K562 (cell line): Measurements from ENCODE around the gene NOD2. TPM values are rescaled to one million over a fixed set of nuclear protein-coding genes. Genes with fewer than 3 reads are reported as not detected.

ENCODE experiments used
- ARHGAP35 ChIP-seq: fragments of 450-650 bp; IDR thresholded peaks from 2 replicates; pipeline ENCODE4 v1.6.1; 2018; ENCODE audit not compliant: partially characterized antibody
- CTBP1 ChIP-seq: fragments of 450-650 bp; IDR thresholded peaks from 2 replicates; pipeline ENCODE4 v1.6.1; 2016; ENCODE audit warnings: borderline replicate concordance
- DEAF1 ChIP-seq: fragments of 450-650 bp; formaldehyde crosslinking; IDR thresholded peaks from 2 replicates; pipeline ENCODE4 v1.4.0; 2020; ENCODE audit warnings: mild to moderate bottlenecking, moderate library complexity
- ELF2 ChIP-seq: fragments of 250-450 bp; sonication (Bioruptor Pico); IDR thresholded peaks from 2 replicates; pipeline ENCODE4 v1.5.0; 2021; ENCODE audit warnings: mild to moderate bottlenecking
- JUND ChIP-seq, 2 experiments: IDR thresholded peaks; 2 replicates in 1 of 2; 3 replicates in 1 of 2; pipeline ENCODE4 v1.6.1; 2011; ENCODE audit warnings: borderline replicate concordance in 2 of 2, low read depth in 2 of 2, low read length in 2 of 2, improper control_type of control experiment in 1 of 2, missing biosample characterization in 1 of 2, missing genetic modification characterization in 1 of 2, missing genetic modification reagents in 1 of 2
- KLF16 ChIP-seq: IDR thresholded peaks from 2 replicates; pipeline ENCODE4 v1.6.1; 2016; ENCODE audit warnings: antibody characterized with exemption
- NFE2 ChIP-seq: IDR thresholded peaks from 2 replicates; pipeline ENCODE4 v1.6.1; 2014; ENCODE audit warnings: antibody characterized with exemption, low read depth
- NKRF ChIP-seq: fragments of 450-650 bp; IDR thresholded peaks from 2 replicates; pipeline ENCODE4 v1.6.1; 2016; ENCODE audit warnings: borderline replicate concordance
- RAD21 ChIP-seq, 2 experiments: fragments of 250-450 bp in 1 of 2; fragments of 450-650 bp in 1 of 2; sonication (Bioruptor Pico) in 1 of 2; formaldehyde crosslinking in 1 of 2; IDR thresholded peaks in 1 of 2; conservative IDR thresholded peaks in 1 of 2; 2 replicates each; pipeline versions ENCODE4 v1.4.0 to v1.8.0; 2020 to 2022; ENCODE audit warnings: mild to moderate bottlenecking in 2 of 2, moderate library complexity in 1 of 2
- RB1 ChIP-seq: fragments of 450-650 bp; IDR thresholded peaks from 2 replicates; pipeline ENCODE4 v1.6.1; 2017; ENCODE audit warnings: low read depth, mild to moderate bottlenecking
- SMAD1 ChIP-seq: fragments of 150-350 bp; IDR thresholded peaks from 2 replicates; pipeline ENCODE4 v1.6.1; 2014; ENCODE audit warnings: low read length, low read depth; ENCODE audit not compliant: partially characterized antibody
- SMC3 ChIP-seq: conservative IDR thresholded peaks from 2 replicates; pipeline ENCODE4 v1.6.1; 2011; ENCODE audit warnings: low read depth, low read length, improper control_type of control experiment; ENCODE audit not compliant: insufficient read depth
- STAG1 ChIP-seq: sonication (generic); formaldehyde crosslinking; IDR thresholded peaks from 2 replicates; pipeline ENCODE4 v1.5.0; 2020; ENCODE audit warnings: missing genetic modification reagents, borderline replicate concordance
- USF1 ChIP-seq: sonication (generic); formaldehyde crosslinking; IDR thresholded peaks from 2 replicates; pipeline ENCODE4 v1.9.0; 2022; ENCODE audit warnings: mild to moderate bottlenecking, missing genetic modification reagents
- ZNF41 ChIP-seq: fragments of 250-450 bp; sonication (Bioruptor Pico); conservative IDR thresholded peaks from 2 replicates; pipeline ENCODE4 v1.4.0; 2020; ENCODE audit warnings: mild to moderate bottlenecking
- polyA plus RNA-seq, 8 experiments: library from polyadenylated mRNA; depleted of rRNA in 4 of 8; stranded (reverse) in 5 of 8; unstranded in 3 of 8; fragments of >200 nt; fragmentation: Nextera tagmentation in 2 of 8; fragmentation: Illumina TruSeq in 1 of 8; extraction: Ambion mirVana in 2 of 8; extraction: Trizol in 1 of 8; gene quantifications; 2 replicates each; pipeline versions ENCODE4 v1.2.1 to v1.2.3, GENCODE V29; 2011 to 2014; ENCODE audit warnings: inconsistent platforms in 1 of 8, missing spikeins in 1 of 8
- total RNA-seq, 7 experiments: library from RNA; depleted of rRNA in 6 of 7; stranded (reverse); fragments of >200 nt in 6 of 7; fragmentation: Illumina TruSeq in 2 of 7; extraction: Trizol in 2 of 7; gene quantifications; 2 replicates each; pipeline versions ENCODE4 v1.2.1 to v1.2.3, GENCODE V29; 2011 to 2021; ENCODE audit warnings: low replicate concordance in 1 of 7
- TF ChIP-seq, protein P1 (sequence below), 3 experiments: IDR thresholded peaks in 2 of 3; conservative IDR thresholded peaks in 1 of 3; 2 replicates each; pipeline ENCODE4 v1.5.1; 2011 to 2012; ENCODE audit warnings: low read length in 3 of 3, mild to moderate bottlenecking in 3 of 3, control low read depth in 2 of 3, improper control_type of control experiment in 1 of 3, inconsistent platforms in 1 of 3, low read depth in 1 of 3, mixed read lengths in 1 of 3, moderate library complexity in 1 of 3; ENCODE audit not compliant: insufficient read depth in 2 of 3
- TF ChIP-seq, protein P2 (sequence below): sonication (generic); formaldehyde crosslinking; IDR thresholded peaks from 2 replicates; pipeline ENCODE4 v1.8.0; 2022; ENCODE audit warnings: missing genetic modification reagents, mild to moderate bottlenecking, moderate library complexity, borderline replicate concordance
- TF ChIP-seq, protein P3 (sequence below): fragments of 450-650 bp; formaldehyde crosslinking; IDR thresholded peaks from 2 replicates; pipeline ENCODE4 v1.4.0; 2022; ENCODE audit warnings: mild to moderate bottlenecking, moderate library complexity

Gene NOD2
- total and polyA plus RNA-seq, 9 of the 15 experiments (the other 6 are each of a cell fraction or from before 2014, with no cell fraction given): 0.04 TPM; not detected in 8

GRCh38 chr16:50665128-50665878, 28.1 kb upstream of the NOD2 start (continued):
- peak; percentile 62; the same call in 1 of the 2 replicates for TF ChIP-seq DEAF1 (CRISPR knock-in tag)
- 0 out of 2 replicates have a peak, but pooled peaks have one; percentile 27 for TF ChIP-seq CTBP1
- no peak for TF ChIP-seq ARHGAP35
- TF ChIP-seq RAD21 (CRISPR knock-in tag; conservative IDR thresholded peaks at IDR 0.05 in 1 of 2, IDR thresholded peaks at IDR 0.05 in 1 of 2): peak; percentile 87 to 89
- no peak for TF ChIP-seq ZNF41 (CRISPR knock-in tag)
- 0 out of 2 replicates have a peak, but pooled peaks have one; percentile 22 for TF ChIP-seq JUND (IDR thresholded peaks at IDR 0.05; ENCODE audit: borderline replicate concordance, low read depth, low read length)
- no peak; the same call in 2 of the 3 replicates for TF ChIP-seq JUND (tag; IDR thresholded peaks at IDR 0.05; ENCODE audit: borderline replicate concordance, low read depth, low read length)
- TF ChIP-seq SMC3: peak; percentile 79
- no peak for TF ChIP-seq USF1 (CRISPR knock-in tag)
- TF ChIP-seq RB1: peak; percentile 50; the same call in 1 of the 2 replicates
- TF ChIP-seq, protein P1, sequence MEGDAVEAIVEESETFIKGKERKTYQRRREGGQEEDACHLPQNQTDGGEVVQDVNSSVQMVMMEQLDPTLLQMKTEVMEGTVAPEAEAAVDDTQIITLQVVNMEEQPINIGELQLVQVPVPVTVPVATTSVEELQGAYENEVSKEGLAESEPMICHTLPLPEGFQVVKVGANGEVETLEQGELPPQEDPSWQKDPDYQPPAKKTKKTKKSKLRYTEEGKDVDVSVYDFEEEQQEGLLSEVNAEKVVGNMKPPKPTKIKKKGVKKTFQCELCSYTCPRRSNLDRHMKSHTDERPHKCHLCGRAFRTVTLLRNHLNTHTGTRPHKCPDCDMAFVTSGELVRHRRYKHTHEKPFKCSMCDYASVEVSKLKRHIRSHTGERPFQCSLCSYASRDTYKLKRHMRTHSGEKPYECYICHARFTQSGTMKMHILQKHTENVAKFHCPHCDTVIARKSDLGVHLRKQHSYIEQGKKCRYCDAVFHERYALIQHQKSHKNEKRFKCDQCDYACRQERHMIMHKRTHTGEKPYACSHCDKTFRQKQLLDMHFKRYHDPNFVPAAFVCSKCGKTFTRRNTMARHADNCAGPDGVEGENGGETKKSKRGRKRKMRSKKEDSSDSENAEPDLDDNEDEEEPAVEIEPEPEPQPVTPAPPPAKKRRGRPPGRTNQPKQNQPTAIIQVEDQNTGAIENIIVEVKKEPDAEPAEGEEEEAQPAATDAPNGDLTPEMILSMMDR (IDR thresholded peaks at IDR 0.05 in 2 of 3, conservative IDR thresholded peaks at IDR 0.05 in 1 of 3; ENCODE audit: insufficient read depth in 2 of 3, low read depth in 1 of 3, low read length in 3 of 3): peak; percentile 84 to 93 (median 92)
- TF ChIP-seq KLF16: 0 out of 2 replicates have a peak, but pooled peaks have one; percentile 27
- TF ChIP-seq, protein P2, sequence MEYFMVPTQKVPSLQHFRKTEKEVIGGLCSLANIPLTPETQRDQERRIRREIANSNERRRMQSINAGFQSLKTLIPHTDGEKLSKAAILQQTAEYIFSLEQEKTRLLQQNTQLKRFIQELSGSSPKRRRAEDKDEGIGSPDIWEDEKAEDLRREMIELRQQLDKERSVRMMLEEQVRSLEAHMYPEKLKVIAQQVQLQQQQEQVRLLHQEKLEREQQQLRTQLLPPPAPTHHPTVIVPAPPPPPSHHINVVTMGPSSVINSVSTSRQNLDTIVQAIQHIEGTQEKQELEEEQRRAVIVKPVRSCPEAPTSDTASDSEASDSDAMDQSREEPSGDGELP: peak; percentile 84
- TF ChIP-seq NFE2: no peak
- TF ChIP-seq, protein P3, sequence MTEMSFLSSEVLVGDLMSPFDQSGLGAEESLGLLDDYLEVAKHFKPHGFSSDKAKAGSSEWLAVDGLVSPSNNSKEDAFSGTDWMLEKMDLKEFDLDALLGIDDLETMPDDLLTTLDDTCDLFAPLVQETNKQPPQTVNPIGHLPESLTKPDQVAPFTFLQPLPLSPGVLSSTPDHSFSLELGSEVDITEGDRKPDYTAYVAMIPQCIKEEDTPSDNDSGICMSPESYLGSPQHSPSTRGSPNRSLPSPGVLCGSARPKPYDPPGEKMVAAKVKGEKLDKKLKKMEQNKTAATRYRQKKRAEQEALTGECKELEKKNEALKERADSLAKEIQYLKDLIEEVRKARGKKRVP: no peak
- TF ChIP-seq SMAD1: no peak
- peak; percentile 70; the same call in 1 of the 2 replicates for TF ChIP-seq STAG1
- TF ChIP-seq NKRF: no peak
- no peak for TF ChIP-seq ELF2 (CRISPR knock-in tag)
